HepG2 (cell line): Measurements from ENCODE around the gene ZNF442. TPM values are rescaled to one million over a fixed set of nuclear protein-coding genes. Genes with fewer than 3 reads are reported as not detected.

Experiments used
- ATF1 ChIP-seq: IDR thresholded peaks from 2 replicates; pipeline ENCODE4 v1.6.1; 2016; ENCODE audit warnings: mild to moderate bottlenecking, control low read depth
- BORCS8-MEF2B ChIP-seq: sonication (generic); formaldehyde crosslinking; IDR thresholded peaks from 2 replicates; pipeline ENCODE4 v1.8.0; 2022; ENCODE audit warnings: mild to moderate bottlenecking, missing genetic modification reagents
- ERF ChIP-seq: IDR thresholded peaks from 2 replicates; pipeline ENCODE4 v1.6.1; 2018; ENCODE audit warnings: missing biosample characterization, missing genetic modification reagents
- FOSL2 ChIP-seq: sonication (generic); formaldehyde crosslinking; IDR thresholded peaks from 2 replicates; pipeline ENCODE4 v1.4.0; 2020; ENCODE audit warnings: missing genetic modification reagents
- FOXA1 ChIP-seq, 2 experiments: fragments of 450-650 bp in 1 of 2; sonication (generic) in 1 of 2; formaldehyde crosslinking in 1 of 2; IDR thresholded peaks; 2 replicates each; pipeline versions ENCODE4 v1.4.0 to v1.6.1; 2016 to 2020; ENCODE audit warnings: missing genetic modification reagents in 1 of 2
- HMG20B ChIP-seq: conservative IDR thresholded peaks from 2 replicates; pipeline ENCODE4 v1.6.1; 2016; ENCODE audit warnings: missing genetic modification reagents, missing compliant biosample characterization
- HOXA5 ChIP-seq: sonication (generic); formaldehyde crosslinking; IDR thresholded peaks from 2 replicates; pipeline ENCODE4 v1.4.0; 2020; ENCODE audit warnings: missing genetic modification reagents
- IRX3 ChIP-seq: sonication (generic); formaldehyde crosslinking; IDR thresholded peaks from 2 replicates; pipeline ENCODE4 v1.8.1; 2023; ENCODE audit warnings: mild to moderate bottlenecking, low read depth, missing genetic modification reagents, borderline replicate concordance
- MAFF ChIP-seq: IDR thresholded peaks from 2 replicates; pipeline ENCODE4 v1.6.1; 2011; ENCODE audit warnings: low read depth, low read length, improper control_type of control experiment
- MIER3 ChIP-seq: IDR thresholded peaks from 2 replicates; pipeline ENCODE4 v1.6.1; 2016; ENCODE audit warnings: missing compliant biosample characterization, borderline replicate concordance
- NFYB ChIP-seq: sonication (generic); formaldehyde crosslinking; IDR thresholded peaks from 2 replicates; pipeline ENCODE4 v1.4.0; 2020; ENCODE audit warnings: missing genetic modification reagents
- RXRB ChIP-seq: IDR thresholded peaks from 2 replicates; pipeline ENCODE4 v1.6.1; 2016; ENCODE audit warnings: borderline replicate concordance, missing genetic modification reagents, missing compliant biosample characterization
- SAP130 ChIP-seq: IDR thresholded peaks from 2 replicates; pipeline ENCODE4 v1.6.1; 2016; ENCODE audit warnings: low read depth
- SKI ChIP-seq: fragments of 450-650 bp; IDR thresholded peaks from one replicate; pipeline ENCODE4 v1.6.1; 2018; ENCODE audit warnings: mild to moderate bottlenecking; ENCODE audit not compliant: partially characterized antibody
- TFDP1 ChIP-seq: IDR thresholded peaks from 2 replicates; pipeline ENCODE4 v1.6.1; 2016; ENCODE audit warnings: missing compliant biosample characterization, missing genetic modification reagents, borderline replicate concordance
- TOPORS ChIP-seq: sonication (generic); formaldehyde crosslinking; IDR thresholded peaks from 2 replicates; pipeline ENCODE4 v1.8.0; 2023; ENCODE audit warnings: mild to moderate bottlenecking, missing genetic modification reagents
- ZNF264 ChIP-seq: sonication (generic); formaldehyde crosslinking; IDR thresholded peaks from 2 replicates; pipeline ENCODE4 v1.4.0; 2020; ENCODE audit warnings: missing genetic modification reagents
- ZNF274 ChIP-seq: sonication (generic); formaldehyde crosslinking; IDR thresholded peaks from 2 replicates; pipeline ENCODE4 v1.5.1; 2020; ENCODE audit warnings: mild to moderate bottlenecking, missing genetic modification reagents
- ZNF552 ChIP-seq: sonication (generic); formaldehyde crosslinking; IDR thresholded peaks from 2 replicates; pipeline ENCODE4 v1.9.0; 2022; ENCODE audit warnings: missing genetic modification reagents, mild to moderate bottlenecking, borderline replicate concordance
- ZNF746 ChIP-seq: sonication (generic); formaldehyde crosslinking; IDR thresholded peaks from 2 replicates; pipeline ENCODE4 v1.8.0; 2022; ENCODE audit warnings: mild to moderate bottlenecking, missing genetic modification reagents
- ZNF749 ChIP-seq: sonication (generic); formaldehyde crosslinking; IDR thresholded peaks from 2 replicates; pipeline ENCODE4 v1.8.0; 2022; ENCODE audit warnings: mild to moderate bottlenecking, missing genetic modification reagents, moderate library complexity, borderline replicate concordance
- ZNF761 ChIP-seq: sonication (generic); formaldehyde crosslinking; conservative IDR thresholded peaks from 2 replicates; pipeline ENCODE4 v1.4.0; 2020; ENCODE audit warnings: mild to moderate bottlenecking, missing genetic modification reagents
- polyA plus RNA-seq, 8 experiments: library from polyadenylated mRNA; depleted of rRNA in 3 of 8; stranded (reverse) in 7 of 8; unstranded in 1 of 8; fragments of >200 nt; fragmentation: Illumina TruSeq in 4 of 8; extraction: Trizol in 4 of 8; gene quantifications; 2 replicates each; pipeline versions ENCODE4 v1.2.1 to v1.2.3, GENCODE V29; 2011 to 2016; ENCODE audit warnings: low read depth in 4 of 8, missing spikeins in 1 of 8, mixed read lengths in 1 of 8; ENCODE audit not compliant: insufficient read depth in 1 of 8
- total RNA-seq, 5 experiments: library from RNA; depleted of rRNA; stranded (reverse); fragments of >200 nt; fragmentation: Illumina TruSeq; extraction: Trizol; gene quantifications; 2 replicates each; pipeline ENCODE4 v1.2.3, GENCODE V29; 2016; ENCODE audit warnings: low read depth in 1 of 5
- TF ChIP-seq, protein P1 (sequence below): IDR thresholded peaks from 2 replicates; pipeline ENCODE4 v1.4.0; 2020; ENCODE audit warnings: mild to moderate bottlenecking, missing genetic modification reagents
- TF ChIP-seq, protein P2 (sequence below): sonication (generic); formaldehyde crosslinking; IDR thresholded peaks from 2 replicates; pipeline ENCODE4 v1.4.0; 2020; ENCODE audit warnings: missing genetic modification reagents

The ZNF442 gene
- total and polyA plus RNA-seq, 2 of the 13 experiments (the other 11 are each of a cell fraction or from before 2014, with no cell fraction given): 1.0 to 6.0 TPM

GRCh38 chr19:12365236-12366162 is at the start of gene ZNF442 (continued):
- TF ChIP-seq HMG20B (CRISPR knock-in tag): 0 out of 2 replicates have a peak, but pooled peaks have one; percentile 12
- 0 out of 2 replicates have a peak, but pooled peaks have one; percentile 35 for TF ChIP-seq ZNF749 (CRISPR knock-in tag)
- TF ChIP-seq, protein P1, sequence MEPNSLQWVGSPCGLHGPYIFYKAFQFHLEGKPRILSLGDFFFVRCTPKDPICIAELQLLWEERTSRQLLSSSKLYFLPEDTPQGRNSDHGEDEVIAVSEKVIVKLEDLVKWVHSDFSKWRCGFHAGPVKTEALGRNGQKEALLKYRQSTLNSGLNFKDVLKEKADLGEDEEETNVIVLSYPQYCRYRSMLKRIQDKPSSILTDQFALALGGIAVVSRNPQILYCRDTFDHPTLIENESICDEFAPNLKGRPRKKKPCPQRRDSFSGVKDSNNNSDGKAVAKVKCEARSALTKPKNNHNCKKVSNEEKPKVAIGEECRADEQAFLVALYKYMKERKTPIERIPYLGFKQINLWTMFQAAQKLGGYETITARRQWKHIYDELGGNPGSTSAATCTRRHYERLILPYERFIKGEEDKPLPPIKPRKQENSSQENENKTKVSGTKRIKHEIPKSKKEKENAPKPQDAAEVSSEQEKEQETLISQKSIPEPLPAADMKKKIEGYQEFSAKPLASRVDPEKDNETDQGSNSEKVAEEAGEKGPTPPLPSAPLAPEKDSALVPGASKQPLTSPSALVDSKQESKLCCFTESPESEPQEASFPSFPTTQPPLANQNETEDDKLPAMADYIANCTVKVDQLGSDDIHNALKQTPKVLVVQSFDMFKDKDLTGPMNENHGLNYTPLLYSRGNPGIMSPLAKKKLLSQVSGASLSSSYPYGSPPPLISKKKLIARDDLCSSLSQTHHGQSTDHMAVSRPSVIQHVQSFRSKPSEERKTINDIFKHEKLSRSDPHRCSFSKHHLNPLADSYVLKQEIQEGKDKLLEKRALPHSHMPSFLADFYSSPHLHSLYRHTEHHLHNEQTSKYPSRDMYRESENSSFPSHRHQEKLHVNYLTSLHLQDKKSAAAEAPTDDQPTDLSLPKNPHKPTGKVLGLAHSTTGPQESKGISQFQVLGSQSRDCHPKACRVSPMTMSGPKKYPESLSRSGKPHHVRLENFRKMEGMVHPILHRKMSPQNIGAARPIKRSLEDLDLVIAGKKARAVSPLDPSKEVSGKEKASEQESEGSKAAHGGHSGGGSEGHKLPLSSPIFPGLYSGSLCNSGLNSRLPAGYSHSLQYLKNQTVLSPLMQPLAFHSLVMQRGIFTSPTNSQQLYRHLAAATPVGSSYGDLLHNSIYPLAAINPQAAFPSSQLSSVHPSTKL (CRISPR knock-in tag): peak; percentile 41
- no peak; the same call in 1 of the 2 replicates for TF ChIP-seq TOPORS
- TF ChIP-seq BORCS8-MEF2B: peak; percentile 43; the same call in 1 of the 2 replicates
- TF ChIP-seq MIER3 (CRISPR knock-in tag): peak; percentile 50; the same call in 1 of the 2 replicates
- TF ChIP-seq SKI: no peak
- 0 out of 2 replicates have a peak, but pooled peaks have one; percentile 29 for TF ChIP-seq ZNF274 (CRISPR knock-in tag)
- TF ChIP-seq, protein P2, sequence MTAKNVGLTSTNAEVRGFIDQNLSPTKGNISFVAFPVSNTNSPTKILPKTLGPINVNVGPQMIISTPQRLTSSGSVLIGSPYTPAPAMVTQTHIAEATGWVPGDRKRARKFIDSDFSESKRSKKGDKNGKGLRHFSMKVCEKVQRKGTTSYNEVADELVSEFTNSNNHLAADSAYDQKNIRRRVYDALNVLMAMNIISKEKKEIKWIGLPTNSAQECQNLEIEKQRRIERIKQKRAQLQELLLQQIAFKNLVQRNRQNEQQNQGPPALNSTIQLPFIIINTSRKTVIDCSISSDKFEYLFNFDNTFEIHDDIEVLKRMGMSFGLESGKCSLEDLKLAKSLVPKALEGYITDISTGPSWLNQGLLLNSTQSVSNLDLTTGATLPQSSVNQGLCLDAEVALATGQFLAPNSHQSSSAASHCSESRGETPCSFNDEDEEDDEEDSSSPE (CRISPR knock-in tag): peak; percentile 21; the same call in 1 of the 2 replicates
- peak; percentile 15; the same call in 1 of the 2 replicates for TF ChIP-seq FOSL2
- TF ChIP-seq ZNF552 (CRISPR knock-in tag): no peak
- peak; percentile 28; the same call in 1 of the 2 replicates for TF ChIP-seq TFDP1
- TF ChIP-seq ZNF746 (CRISPR knock-in tag): peak; percentile 53; the same call in 1 of the 2 replicates
- TF ChIP-seq ZNF264: peak; percentile 35; the same call in 1 of the 2 replicates
- TF ChIP-seq FOXA1 (IDR thresholded peaks at IDR 0.05): no peak
- TF ChIP-seq FOXA1 (CRISPR knock-in tag; IDR thresholded peaks at IDR 0.05): peak; percentile 4; the same call in 1 of the 2 replicates
- 0 out of 2 replicates have a peak, but pooled peaks have one; percentile 42 for TF ChIP-seq HOXA5 (CRISPR knock-in tag)
- TF ChIP-seq RXRB: peak; percentile 23; the same call in 1 of the 2 replicates
- TF ChIP-seq IRX3: peak; percentile 74; the same call in 1 of the 2 replicates
- TF ChIP-seq ERF (CRISPR knock-in tag): peak; percentile 72; the same call in 1 of the 2 replicates
- no peak for TF ChIP-seq ZNF761 (CRISPR knock-in tag)
- no peak for TF ChIP-seq ATF1 (CRISPR knock-in tag)
- 0 out of 2 replicates have a peak, but pooled peaks have one; percentile 5 for TF ChIP-seq MAFF
- TF ChIP-seq NFYB (CRISPR knock-in tag): peak; percentile 91
- peak; percentile 81 for TF ChIP-seq SAP130 (CRISPR knock-in tag)
